ENCODE data around the gene DGKG.

DNA sequence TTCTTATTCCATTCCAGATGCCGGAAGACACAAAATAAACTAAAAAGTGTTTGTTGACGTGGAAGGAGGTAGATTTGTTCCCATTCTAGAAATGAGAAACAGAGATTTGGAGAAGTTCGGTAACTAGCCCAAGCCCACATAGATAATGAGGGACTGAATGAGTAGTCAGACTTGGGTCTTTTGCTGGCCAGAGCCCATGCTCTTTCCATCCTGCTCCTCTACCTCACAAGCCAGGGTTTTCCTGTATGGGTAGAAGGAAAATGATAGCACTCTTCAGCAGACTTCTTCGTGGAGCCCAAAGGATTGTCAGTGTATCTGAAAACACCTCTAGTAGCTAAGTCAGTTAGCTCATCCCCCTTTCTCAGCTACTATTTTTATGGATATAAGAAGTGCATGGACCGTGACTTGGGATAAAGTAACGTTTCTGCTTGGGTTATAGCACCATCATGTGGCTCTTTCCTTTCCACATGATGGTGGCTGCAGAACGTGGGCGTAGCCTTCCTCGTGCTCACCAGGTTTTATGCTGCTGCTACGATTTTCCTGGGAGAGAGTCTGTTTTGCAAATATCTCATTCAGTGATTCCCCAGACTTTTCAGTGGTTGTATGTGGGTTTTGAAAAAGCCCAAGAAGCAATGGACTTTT is 84.6 kb downstream of the DGKG start:
- TF ChIP-seq EZH2 (IDR thresholded peaks at IDR 0.05) (no peak), POLR2AphosphoS5 (IDR thresholded peaks at IDR 0.05; ENCODE audit: borderline replicate concordance, low read depth, low read length) (no peak), FOXP2 (optimal IDR thresholded peaks at IDR 0.05; ENCODE audit: control extremely low read depth, extremely low read length, insufficient read depth) (no peak)

Measured in SK-N-MC (cell line).